ENCODE data around the gene CYB5R2.

CYB5R2 gene

DNA sequence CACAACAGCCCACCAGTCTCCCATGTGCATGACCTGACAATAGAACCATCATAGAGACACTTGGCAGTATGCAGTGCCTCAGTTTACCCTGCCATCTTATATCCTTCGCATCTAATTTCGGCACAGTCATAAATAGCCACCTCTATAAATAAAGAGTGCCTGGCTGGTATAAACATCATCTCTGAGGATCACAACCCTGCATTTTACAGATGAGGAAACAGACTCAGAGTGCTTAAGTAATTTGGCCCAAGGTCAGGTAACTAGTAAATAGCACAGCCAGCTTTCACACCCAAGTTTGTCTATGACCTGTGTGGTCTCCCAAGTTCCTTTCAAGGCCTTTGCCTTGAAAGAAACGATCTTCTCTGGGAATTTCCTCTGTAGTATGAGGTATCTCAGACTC lies 44.6 kb downstream of the CYB5R2 start:
- no peak for ATAC-seq
- TF ChIP-seq SNAI2 (CRISPR knock-in tag; IDR thresholded peaks at IDR 0.05) (no peak), ZNF8 (CRISPR knock-in tag; IDR thresholded peaks at IDR 0.05) (no peak), CSDC2 (CRISPR knock-in tag; IDR thresholded peaks at IDR 0.05) (no peak), ISL1 (CRISPR knock-in tag; IDR thresholded peaks at IDR 0.05) (no peak), ZC3H10 (CRISPR knock-in tag; IDR thresholded peaks at IDR 0.05) (no peak), TCF4 (CRISPR knock-in tag; IDR thresholded peaks at IDR 0.05; ENCODE audit: borderline replicate concordance) (no peak), ZNF565 (CRISPR knock-in tag; conservative IDR thresholded peaks at IDR 0.05; ENCODE audit: low read depth) (no peak)
- TF ChIP-seq, protein P1, sequence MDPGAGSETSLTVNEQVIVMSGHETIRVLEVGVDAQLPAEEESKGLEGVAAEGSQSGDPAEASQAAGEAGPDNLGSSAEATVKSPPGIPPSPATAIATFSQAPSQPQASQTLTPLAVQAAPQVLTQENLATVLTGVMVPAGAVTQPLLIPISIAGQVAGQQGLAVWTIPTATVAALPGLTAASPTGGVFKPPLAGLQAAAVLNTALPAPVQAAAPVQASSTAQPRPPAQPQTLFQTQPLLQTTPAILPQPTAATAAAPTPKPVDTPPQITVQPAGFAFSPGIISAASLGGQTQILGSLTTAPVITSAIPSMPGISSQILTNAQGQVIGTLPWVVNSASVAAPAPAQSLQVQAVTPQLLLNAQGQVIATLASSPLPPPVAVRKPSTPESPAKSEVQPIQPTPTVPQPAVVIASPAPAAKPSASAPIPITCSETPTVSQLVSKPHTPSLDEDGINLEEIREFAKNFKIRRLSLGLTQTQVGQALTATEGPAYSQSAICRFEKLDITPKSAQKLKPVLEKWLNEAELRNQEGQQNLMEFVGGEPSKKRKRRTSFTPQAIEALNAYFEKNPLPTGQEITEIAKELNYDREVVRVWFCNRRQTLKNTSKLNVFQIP (CRISPR knock-in tag; IDR thresholded peaks at IDR 0.05; ENCODE audit: borderline replicate concordance, low read depth): no peak
- TF ChIP-seq, protein P2, sequence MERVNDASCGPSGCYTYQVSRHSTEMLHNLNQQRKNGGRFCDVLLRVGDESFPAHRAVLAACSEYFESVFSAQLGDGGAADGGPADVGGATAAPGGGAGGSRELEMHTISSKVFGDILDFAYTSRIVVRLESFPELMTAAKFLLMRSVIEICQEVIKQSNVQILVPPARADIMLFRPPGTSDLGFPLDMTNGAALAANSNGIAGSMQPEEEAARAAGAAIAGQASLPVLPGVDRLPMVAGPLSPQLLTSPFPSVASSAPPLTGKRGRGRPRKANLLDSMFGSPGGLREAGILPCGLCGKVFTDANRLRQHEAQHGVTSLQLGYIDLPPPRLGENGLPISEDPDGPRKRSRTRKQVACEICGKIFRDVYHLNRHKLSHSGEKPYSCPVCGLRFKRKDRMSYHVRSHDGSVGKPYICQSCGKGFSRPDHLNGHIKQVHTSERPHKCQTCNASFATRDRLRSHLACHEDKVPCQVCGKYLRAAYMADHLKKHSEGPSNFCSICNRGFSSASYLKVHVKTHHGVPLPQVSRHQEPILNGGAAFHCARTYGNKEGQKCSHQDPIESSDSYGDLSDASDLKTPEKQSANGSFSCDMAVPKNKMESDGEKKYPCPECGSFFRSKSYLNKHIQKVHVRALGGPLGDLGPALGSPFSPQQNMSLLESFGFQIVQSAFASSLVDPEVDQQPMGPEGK (CRISPR knock-in tag; IDR thresholded peaks at IDR 0.05; ENCODE audit: borderline replicate concordance): no peak

DNA sequence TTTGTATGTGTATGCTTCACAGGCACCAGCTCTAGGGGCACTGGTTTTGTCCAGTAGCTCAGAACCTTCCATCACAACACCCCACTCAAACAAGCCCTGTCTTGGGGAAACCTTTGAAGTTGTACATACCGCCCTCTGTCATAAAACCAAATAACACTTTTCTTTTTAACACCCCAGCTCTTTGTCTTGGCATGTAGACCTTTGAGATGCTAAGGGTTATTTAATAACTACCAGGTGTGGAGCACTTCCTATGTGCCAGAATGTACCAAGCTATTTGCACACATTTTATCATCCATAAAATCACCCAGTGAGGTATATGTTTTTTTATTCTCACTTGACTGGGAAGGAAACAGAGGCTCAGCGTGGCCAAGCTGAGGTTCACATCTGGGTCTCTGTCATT lies 50.6 kb downstream of the CYB5R2 start:
- ATAC-seq: no peak
- no peak for TF ChIP-seq CSDC2 (CRISPR knock-in tag; IDR thresholded peaks at IDR 0.05)
- TF ChIP-seq, protein P3, sequence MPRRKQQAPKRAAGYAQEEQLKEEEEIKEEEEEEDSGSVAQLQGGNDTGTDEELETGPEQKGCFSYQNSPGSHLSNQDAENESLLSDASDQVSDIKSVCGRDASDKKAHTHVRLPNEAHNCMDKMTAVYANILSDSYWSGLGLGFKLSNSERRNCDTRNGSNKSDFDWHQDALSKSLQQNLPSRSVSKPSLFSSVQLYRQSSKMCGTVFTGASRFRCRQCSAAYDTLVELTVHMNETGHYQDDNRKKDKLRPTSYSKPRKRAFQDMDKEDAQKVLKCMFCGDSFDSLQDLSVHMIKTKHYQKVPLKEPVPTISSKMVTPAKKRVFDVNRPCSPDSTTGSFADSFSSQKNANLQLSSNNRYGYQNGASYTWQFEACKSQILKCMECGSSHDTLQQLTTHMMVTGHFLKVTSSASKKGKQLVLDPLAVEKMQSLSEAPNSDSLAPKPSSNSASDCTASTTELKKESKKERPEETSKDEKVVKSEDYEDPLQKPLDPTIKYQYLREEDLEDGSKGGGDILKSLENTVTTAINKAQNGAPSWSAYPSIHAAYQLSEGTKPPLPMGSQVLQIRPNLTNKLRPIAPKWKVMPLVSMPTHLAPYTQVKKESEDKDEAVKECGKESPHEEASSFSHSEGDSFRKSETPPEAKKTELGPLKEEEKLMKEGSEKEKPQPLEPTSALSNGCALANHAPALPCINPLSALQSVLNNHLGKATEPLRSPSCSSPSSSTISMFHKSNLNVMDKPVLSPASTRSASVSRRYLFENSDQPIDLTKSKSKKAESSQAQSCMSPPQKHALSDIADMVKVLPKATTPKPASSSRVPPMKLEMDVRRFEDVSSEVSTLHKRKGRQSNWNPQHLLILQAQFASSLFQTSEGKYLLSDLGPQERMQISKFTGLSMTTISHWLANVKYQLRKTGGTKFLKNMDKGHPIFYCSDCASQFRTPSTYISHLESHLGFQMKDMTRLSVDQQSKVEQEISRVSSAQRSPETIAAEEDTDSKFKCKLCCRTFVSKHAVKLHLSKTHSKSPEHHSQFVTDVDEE (CRISPR knock-in tag; IDR thresholded peaks at IDR 0.05): no peak
- no peak for TF ChIP-seq ISL1 (CRISPR knock-in tag; IDR thresholded peaks at IDR 0.05)
- TF ChIP-seq, protein P4, sequence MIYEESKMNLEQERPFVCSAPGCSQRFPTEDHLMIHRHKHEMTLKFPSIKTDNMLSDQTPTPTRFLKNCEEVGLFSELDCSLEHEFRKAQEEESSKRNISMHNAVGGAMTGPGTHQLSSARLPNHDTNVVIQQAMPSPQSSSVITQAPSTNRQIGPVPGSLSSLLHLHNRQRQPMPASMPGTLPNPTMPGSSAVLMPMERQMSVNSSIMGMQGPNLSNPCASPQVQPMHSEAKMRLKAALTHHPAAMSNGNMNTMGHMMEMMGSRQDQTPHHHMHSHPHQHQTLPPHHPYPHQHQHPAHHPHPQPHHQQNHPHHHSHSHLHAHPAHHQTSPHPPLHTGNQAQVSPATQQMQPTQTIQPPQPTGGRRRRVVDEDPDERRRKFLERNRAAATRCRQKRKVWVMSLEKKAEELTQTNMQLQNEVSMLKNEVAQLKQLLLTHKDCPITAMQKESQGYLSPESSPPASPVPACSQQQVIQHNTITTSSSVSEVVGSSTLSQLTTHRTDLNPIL (CRISPR knock-in tag; IDR thresholded peaks at IDR 0.05; ENCODE audit: low read depth): no peak
- no peak for TF ChIP-seq GLIS3 (CRISPR knock-in tag; IDR thresholded peaks at IDR 0.05)
- TF ChIP-seq OSR1 (CRISPR knock-in tag; IDR thresholded peaks at IDR 0.05): no peak
- TF ChIP-seq ZFP3 (CRISPR knock-in tag; IDR thresholded peaks at IDR 0.05): no peak
- no peak for TF ChIP-seq ZNF565 (CRISPR knock-in tag; conservative IDR thresholded peaks at IDR 0.05; ENCODE audit: low read depth)
- no peak for TF ChIP-seq ESRRG (CRISPR knock-in tag; IDR thresholded peaks at IDR 0.05)
- TF ChIP-seq, protein P1 (CRISPR knock-in tag; IDR thresholded peaks at IDR 0.05; ENCODE audit: borderline replicate concordance, low read depth): no peak
- TF ChIP-seq BACH2 (CRISPR knock-in tag; IDR thresholded peaks at IDR 0.05; ENCODE audit: borderline replicate concordance): no peak
- TF ChIP-seq ARNTL (CRISPR knock-in tag; IDR thresholded peaks at IDR 0.05; ENCODE audit: borderline replicate concordance, low read depth): no peak
- no peak for TF ChIP-seq ZNF70 (CRISPR knock-in tag; IDR thresholded peaks at IDR 0.05)
- no peak for TF ChIP-seq PPARA (CRISPR knock-in tag; IDR thresholded peaks at IDR 0.05; ENCODE audit: borderline replicate concordance)
- TF ChIP-seq TCF4 (CRISPR knock-in tag; IDR thresholded peaks at IDR 0.05; ENCODE audit: borderline replicate concordance): no peak
- no peak for TF ChIP-seq TOX (CRISPR knock-in tag; IDR thresholded peaks at IDR 0.05; ENCODE audit: borderline replicate concordance)

DNA sequence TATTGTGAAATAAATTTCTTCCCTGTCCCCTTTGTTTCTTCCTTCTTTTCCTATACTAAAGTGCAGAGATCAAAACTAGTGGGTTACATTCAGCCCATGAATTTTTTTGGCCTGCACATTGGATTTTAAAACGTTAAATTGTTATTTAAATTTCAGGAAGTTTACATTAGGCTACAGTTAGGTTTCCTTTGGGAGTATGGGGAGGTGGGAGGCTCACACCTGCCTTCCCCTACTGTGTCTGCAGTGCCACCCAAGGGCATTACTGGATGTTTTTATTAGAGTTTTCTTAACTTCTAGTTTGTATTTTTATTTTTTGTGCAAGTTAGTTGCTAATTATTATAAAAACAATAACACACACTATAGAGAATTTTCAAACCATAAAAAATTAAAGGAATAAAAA lies 51.7 kb downstream of the CYB5R2 start:
- no peak for ATAC-seq
- TF ChIP-seq OSR1 (CRISPR knock-in tag; IDR thresholded peaks at IDR 0.05) (no peak), RARB (CRISPR knock-in tag; IDR thresholded peaks at IDR 0.05) (no peak), TCF4 (CRISPR knock-in tag; IDR thresholded peaks at IDR 0.05; ENCODE audit: borderline replicate concordance) (no peak), ZFP30 (CRISPR knock-in tag; IDR thresholded peaks at IDR 0.05) (no peak), GLIS3 (CRISPR knock-in tag; IDR thresholded peaks at IDR 0.05) (no peak), TOX (CRISPR knock-in tag; IDR thresholded peaks at IDR 0.05; ENCODE audit: borderline replicate concordance) (no peak), ISL1 (CRISPR knock-in tag; IDR thresholded peaks at IDR 0.05) (no peak), ESRRG (CRISPR knock-in tag; IDR thresholded peaks at IDR 0.05) (no peak), ZNF8 (CRISPR knock-in tag; IDR thresholded peaks at IDR 0.05) (no peak), CSDC2 (CRISPR knock-in tag; IDR thresholded peaks at IDR 0.05) (no peak), ARNTL (CRISPR knock-in tag; IDR thresholded peaks at IDR 0.05; ENCODE audit: borderline replicate concordance, low read depth) (no peak)
- TF ChIP-seq, protein P3 (CRISPR knock-in tag; IDR thresholded peaks at IDR 0.05): no peak
- TF ChIP-seq, protein P4 (CRISPR knock-in tag; IDR thresholded peaks at IDR 0.05; ENCODE audit: low read depth): no peak

All from SK-N-SH treated with all-trans-retinoic acid at 6 μM for 48 hours (cell line).